Measurements from ENCODE around the gene TMEM260.

- TF ChIP-seq CTCF (conservative IDR thresholded peaks at IDR 0.05; ENCODE audit: low read length) (no peak), EZH2phosphoT487 (IDR thresholded peaks at IDR 0.05; ENCODE audit: borderline replicate concordance) (no peak)
Observed at GRCh38 chr14:56590535-56590960, 10.9 kb downstream of the TMEM260 start.
